Peyer's patch (tissue), 4 donors: ENCODE results near the gene DHX8.

Experiments
- CTCF ChIP-seq, 6 experiments: fragments of 450-650 bp in 4 of 6; fragments of 200-600 bp in 2 of 6; sonication (generic) in 1 of 6; IDR thresholded peaks; one replicate each; pipeline ENCODE4 v1.5.1; 2017 to 2019; ENCODE audit warnings: antibody characterized with exemption in 6 of 6, mild to moderate bottlenecking in 3 of 6, moderate library complexity in 1 of 6
- POLR2A ChIP-seq, 2 donors: fragments of 450-650 bp; IDR thresholded peaks; one replicate each; pipeline ENCODE4 v1.5.1; 2017; ENCODE audit warnings: antibody characterized with exemption in 2 of 2, mild to moderate bottlenecking in 2 of 2, moderate library complexity in 2 of 2

DNA sequence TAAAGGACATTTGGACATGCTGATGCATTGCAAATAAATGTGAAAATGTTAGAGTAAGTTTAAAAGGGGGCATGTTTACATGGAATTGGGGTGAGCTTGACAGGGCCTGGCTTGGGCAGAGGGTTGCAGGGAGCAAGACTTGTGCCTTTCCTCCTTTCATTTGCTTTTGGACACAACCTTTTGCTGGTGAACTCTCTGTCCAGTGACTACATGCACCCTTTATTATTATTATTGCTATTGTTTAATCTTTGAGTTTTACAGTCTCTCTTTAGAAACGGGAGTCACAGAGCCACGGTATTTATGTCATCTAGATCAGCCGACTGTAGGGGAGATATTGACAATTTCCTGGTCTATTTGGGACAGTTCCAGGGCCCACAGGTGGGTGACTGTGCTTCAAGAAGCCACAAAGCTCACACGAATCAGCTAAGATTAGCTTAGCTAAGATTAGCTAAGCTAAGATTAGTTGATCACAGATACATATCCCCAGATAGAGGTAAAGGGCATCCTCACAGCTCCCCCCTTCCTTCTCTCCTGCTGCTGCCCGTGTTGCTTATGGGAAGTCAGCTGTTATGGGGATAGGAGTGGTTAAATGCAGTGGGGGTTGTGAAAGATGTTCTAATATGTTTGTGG, 91.2 kb downstream of the DHX8 start:
- TF ChIP-seq CTCF (IDR thresholded peaks at IDR 0.05) (no peak), POLR2A (IDR thresholded peaks at IDR 0.05) (no peak)
